K562 (cell line): ENCODE data around the gene DLL4. TPM values are rescaled to one million over a fixed set of nuclear protein-coding genes. Genes with fewer than 3 reads are reported as not detected.

ENCODE experiments used
- BACH1 ChIP-seq: fragments of 200-800 bp; sonication (Bioruptor generic); IDR thresholded peaks from 2 replicates; pipeline ENCODE4 v1.6.1; 2016; ENCODE audit warnings: missing genetic modification characterization, missing compliant biosample characterization
- BDP1 ChIP-seq: IDR thresholded peaks from 3 replicates; pipeline ENCODE4 v1.6.1; 2011; ENCODE audit not compliant: insufficient read length, insufficient read depth
- C11orf30 ChIP-seq: fragments of 450-650 bp; IDR thresholded peaks from 2 replicates; pipeline ENCODE4 v1.6.1; 2016; ENCODE audit warnings: low read depth, mild to moderate bottlenecking
- DIDO1 ChIP-seq: fragments of 450-650 bp; IDR thresholded peaks from 2 replicates; pipeline ENCODE4 v1.6.1; 2016; ENCODE audit warnings: low read depth, missing biosample characterization, missing genetic modification characterization
- FOXK1 ChIP-seq: sonication (generic); formaldehyde crosslinking; IDR thresholded peaks from 2 replicates; pipeline ENCODE4 v1.8.0; 2022; ENCODE audit warnings: missing genetic modification reagents, mild to moderate bottlenecking, borderline replicate concordance
- FOXP1 ChIP-seq: sonication (generic); formaldehyde crosslinking; IDR thresholded peaks from 2 replicates; pipeline ENCODE4 v1.8.0; 2022; ENCODE audit warnings: mild to moderate bottlenecking, missing genetic modification reagents
- MEIS2 ChIP-seq: fragments of 450-650 bp; IDR thresholded peaks from 2 replicates; pipeline ENCODE4 v1.6.1; 2014; ENCODE audit warnings: mild to moderate bottlenecking; ENCODE audit not compliant: partially characterized antibody
- PHB ChIP-seq: fragments of 250-450 bp; sonication (Bioruptor Pico); IDR thresholded peaks from 2 replicates; pipeline ENCODE4 v1.5.0; 2021
- POLR2B ChIP-seq: fragments of 450-650 bp; IDR thresholded peaks from 2 replicates; pipeline ENCODE4 v1.6.1; 2018; ENCODE audit warnings: low read depth; ENCODE audit not compliant: partially characterized antibody
- POLR3A ChIP-seq: IDR thresholded peaks from 2 replicates; pipeline ENCODE4 v1.6.1; 2011; ENCODE audit warnings: borderline replicate concordance, mild to moderate bottlenecking, moderate library complexity; ENCODE audit not compliant: insufficient read length, insufficient read depth; ENCODE audit errors: extremely low read depth
- RBM34 ChIP-seq: fragments of 200-400 bp; formaldehyde crosslinking; IDR thresholded peaks from 2 replicates; pipeline ENCODE4 v1.6.1; 2018; ENCODE audit warnings: low read length, borderline replicate concordance; ENCODE audit not compliant: insufficient read depth
- SMAD1 ChIP-seq: fragments of 150-350 bp; IDR thresholded peaks from 2 replicates; pipeline ENCODE4 v1.6.1; 2014; ENCODE audit warnings: low read length, low read depth; ENCODE audit not compliant: partially characterized antibody
- SMARCE1 ChIP-seq: fragments of 450-650 bp; IDR thresholded peaks from 2 replicates; pipeline ENCODE4 v1.7.1; 2016; ENCODE audit warnings: mild to moderate bottlenecking
- TOE1 ChIP-seq, 2 experiments: fragments of 450-650 bp in 1 of 2; sonication (generic) in 1 of 2; formaldehyde crosslinking in 1 of 2; IDR thresholded peaks; 2 replicates each; pipeline versions ENCODE4 v1.7.1 to v1.8.0; 2016 to 2022; ENCODE audit warnings: borderline replicate concordance in 2 of 2, mild to moderate bottlenecking in 2 of 2, antibody characterized with exemption in 1 of 2, inconsistent platforms in 1 of 2, low read depth in 1 of 2, missing genetic modification reagents in 1 of 2, moderate library complexity in 1 of 2
- ZBTB7A ChIP-seq: IDR thresholded peaks from 2 replicates; pipeline ENCODE4 v1.6.1; 2011; ENCODE audit warnings: low read depth, mild to moderate bottlenecking, low read length, moderate library complexity, borderline replicate concordance; ENCODE audit not compliant: control insufficient read depth
- ZNF133 ChIP-seq: fragments of 250-450 bp; sonication (Bioruptor Pico); IDR thresholded peaks from 2 replicates; pipeline ENCODE4 v1.4.0; 2020; ENCODE audit warnings: mild to moderate bottlenecking
- ZNF274 ChIP-seq: IDR thresholded peaks from 2 replicates; pipeline ENCODE4 v1.6.1; 2011; ENCODE audit warnings: low read depth, mild to moderate bottlenecking, low read length, moderate library complexity, borderline replicate concordance
- ZNF584 ChIP-seq: fragments of 200-800 bp; sonication (Bioruptor generic); IDR thresholded peaks from 2 replicates; pipeline ENCODE4 v1.6.1; 2016; ENCODE audit warnings: low read depth, mild to moderate bottlenecking, missing genetic modification characterization, missing compliant biosample characterization
- ZNF586 ChIP-seq: fragments of 450-650 bp; formaldehyde crosslinking; conservative IDR thresholded peaks from 2 replicates; pipeline ENCODE4 v1.4.0; 2020; ENCODE audit warnings: mild to moderate bottlenecking, moderate library complexity
- ZNF717 ChIP-seq: fragments of 250-450 bp; sonication (Bioruptor Pico); IDR thresholded peaks from 2 replicates; pipeline ENCODE4 v1.5.0; 2021
- polyA plus RNA-seq, 8 experiments: library from polyadenylated mRNA; depleted of rRNA in 4 of 8; stranded (reverse) in 5 of 8; unstranded in 3 of 8; fragments of >200 nt; fragmentation: Nextera tagmentation in 2 of 8; fragmentation: Illumina TruSeq in 1 of 8; extraction: Ambion mirVana in 2 of 8; extraction: Trizol in 1 of 8; gene quantifications; 2 replicates each; pipeline versions ENCODE4 v1.2.1 to v1.2.3, GENCODE V29; 2011 to 2014; ENCODE audit warnings: inconsistent platforms in 1 of 8, missing spikeins in 1 of 8
- total RNA-seq, 7 experiments: library from RNA; depleted of rRNA in 6 of 7; stranded (reverse); fragments of >200 nt in 6 of 7; fragmentation: Illumina TruSeq in 2 of 7; extraction: Trizol in 2 of 7; gene quantifications; 2 replicates each; pipeline versions ENCODE4 v1.2.1 to v1.2.3, GENCODE V29; 2011 to 2021; ENCODE audit warnings: low replicate concordance in 1 of 7
- TF ChIP-seq, protein P1 (sequence below): fragments of 450-650 bp; IDR thresholded peaks from 2 replicates; pipeline ENCODE4 v1.7.1; 2018; ENCODE audit warnings: mild to moderate bottlenecking, low read depth; ENCODE audit not compliant: partially characterized antibody
- TF ChIP-seq, protein P2 (sequence below), 2 experiments: IDR thresholded peaks; 2 replicates each; pipeline ENCODE4 v1.6.1; 2012; ENCODE audit warnings: improper control_type of control experiment in 2 of 2, low read depth in 2 of 2, low read length in 2 of 2, borderline replicate concordance in 1 of 2

The DLL4 gene
- total and polyA plus RNA-seq, 9 of the 15 experiments (the other 6 are each of a cell fraction or from before 2014, with no cell fraction given) = 0.04 to 1.1 (median 0.41) TPM; not detected in 1

DNA sequence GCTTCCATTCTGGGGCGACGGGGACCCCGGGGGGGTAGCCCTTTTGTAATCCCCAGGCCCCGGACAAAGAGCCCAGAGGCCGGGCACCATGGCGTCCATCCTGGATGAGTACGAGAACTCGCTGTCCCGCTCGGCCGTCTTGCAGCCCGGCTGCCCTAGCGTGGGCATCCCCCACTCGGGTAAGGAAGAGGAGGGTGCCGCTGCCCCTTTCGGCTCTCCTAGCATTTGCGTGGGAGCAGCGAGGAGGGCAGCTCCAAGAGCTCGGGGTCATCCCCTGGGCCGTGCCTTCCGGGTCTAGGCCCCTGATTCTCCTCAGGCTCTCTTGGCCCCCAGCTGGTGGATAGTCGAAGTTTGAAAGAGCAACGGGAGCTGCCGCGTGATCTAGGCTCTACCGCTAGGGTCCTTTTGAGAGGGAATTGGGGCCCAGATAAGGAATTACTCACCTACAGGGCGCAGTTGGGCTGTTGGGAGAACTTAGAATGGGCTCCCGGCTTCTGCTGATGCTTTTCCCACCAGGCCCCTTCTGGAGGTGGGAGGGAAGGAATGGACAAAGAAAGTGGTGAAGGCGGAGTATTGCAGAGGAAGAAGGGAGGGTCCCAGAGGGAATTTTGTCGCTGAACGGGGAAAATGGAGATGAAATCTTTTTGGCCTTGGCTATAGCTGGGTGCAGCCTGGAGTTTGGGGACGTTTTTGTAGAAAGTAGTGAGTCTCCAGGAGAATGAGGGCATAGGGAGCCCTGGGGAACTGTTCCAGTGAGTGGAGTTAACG, 34.3 kb upstream of the DLL4 start (continued):
- TF ChIP-seq, protein P1, sequence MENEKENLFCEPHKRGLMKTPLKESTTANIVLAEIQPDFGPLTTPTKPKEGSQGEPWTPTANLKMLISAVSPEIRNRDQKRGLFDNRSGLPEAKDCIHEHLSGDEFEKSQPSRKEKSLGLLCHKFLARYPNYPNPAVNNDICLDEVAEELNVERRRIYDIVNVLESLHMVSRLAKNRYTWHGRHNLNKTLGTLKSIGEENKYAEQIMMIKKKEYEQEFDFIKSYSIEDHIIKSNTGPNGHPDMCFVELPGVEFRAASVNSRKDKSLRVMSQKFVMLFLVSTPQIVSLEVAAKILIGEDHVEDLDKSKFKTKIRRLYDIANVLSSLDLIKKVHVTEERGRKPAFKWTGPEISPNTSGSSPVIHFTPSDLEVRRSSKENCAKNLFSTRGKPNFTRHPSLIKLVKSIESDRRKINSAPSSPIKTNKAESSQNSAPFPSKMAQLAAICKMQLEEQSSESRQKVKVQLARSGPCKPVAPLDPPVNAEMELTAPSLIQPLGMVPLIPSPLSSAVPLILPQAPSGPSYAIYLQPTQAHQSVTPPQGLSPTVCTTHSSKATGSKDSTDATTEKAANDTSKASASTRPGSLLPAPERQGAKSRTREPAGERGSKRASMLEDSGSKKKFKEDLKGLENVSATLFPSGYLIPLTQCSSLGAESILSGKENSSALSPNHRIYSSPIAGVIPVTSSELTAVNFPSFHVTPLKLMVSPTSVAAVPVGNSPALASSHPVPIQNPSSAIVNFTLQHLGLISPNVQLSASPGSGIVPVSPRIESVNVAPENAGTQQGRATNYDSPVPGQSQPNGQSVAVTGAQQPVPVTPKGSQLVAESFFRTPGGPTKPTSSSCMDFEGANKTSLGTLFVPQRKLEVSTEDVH = no peak
- no peak for TF ChIP-seq BDP1
- TF ChIP-seq DIDO1 (tag) = no peak
- no peak for TF ChIP-seq ZNF586 (CRISPR knock-in tag)
- no peak for TF ChIP-seq ZNF133 (CRISPR knock-in tag)
- no peak for TF ChIP-seq POLR2B
- no peak for TF ChIP-seq RBM34
- TF ChIP-seq SMAD1 = no peak
- TF ChIP-seq POLR3A = no peak
- peak; percentile 59; the same call in 1 of the 2 replicates for TF ChIP-seq ZBTB7A
- no peak for TF ChIP-seq ZNF274
- no peak for TF ChIP-seq BACH1
- TF ChIP-seq TOE1 (IDR thresholded peaks at IDR 0.05; ENCODE audit: borderline replicate concordance) = no peak
- no peak for TF ChIP-seq TOE1 (CRISPR knock-in tag; IDR thresholded peaks at IDR 0.05; ENCODE audit: borderline replicate concordance, low read depth)
- TF ChIP-seq C11orf30 = no peak
- TF ChIP-seq MEIS2 = no peak
- TF ChIP-seq, protein P2, sequence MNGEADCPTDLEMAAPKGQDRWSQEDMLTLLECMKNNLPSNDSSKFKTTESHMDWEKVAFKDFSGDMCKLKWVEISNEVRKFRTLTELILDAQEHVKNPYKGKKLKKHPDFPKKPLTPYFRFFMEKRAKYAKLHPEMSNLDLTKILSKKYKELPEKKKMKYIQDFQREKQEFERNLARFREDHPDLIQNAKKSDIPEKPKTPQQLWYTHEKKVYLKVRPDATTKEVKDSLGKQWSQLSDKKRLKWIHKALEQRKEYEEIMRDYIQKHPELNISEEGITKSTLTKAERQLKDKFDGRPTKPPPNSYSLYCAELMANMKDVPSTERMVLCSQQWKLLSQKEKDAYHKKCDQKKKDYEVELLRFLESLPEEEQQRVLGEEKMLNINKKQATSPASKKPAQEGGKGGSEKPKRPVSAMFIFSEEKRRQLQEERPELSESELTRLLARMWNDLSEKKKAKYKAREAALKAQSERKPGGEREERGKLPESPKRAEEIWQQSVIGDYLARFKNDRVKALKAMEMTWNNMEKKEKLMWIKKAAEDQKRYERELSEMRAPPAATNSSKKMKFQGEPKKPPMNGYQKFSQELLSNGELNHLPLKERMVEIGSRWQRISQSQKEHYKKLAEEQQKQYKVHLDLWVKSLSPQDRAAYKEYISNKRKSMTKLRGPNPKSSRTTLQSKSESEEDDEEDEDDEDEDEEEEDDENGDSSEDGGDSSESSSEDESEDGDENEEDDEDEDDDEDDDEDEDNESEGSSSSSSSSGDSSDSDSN (IDR thresholded peaks at IDR 0.05; ENCODE audit: borderline replicate concordance in 1 of 2, low read depth in 2 of 2, low read length in 2 of 2) = peak; percentile 41 to 85; a peak in 1 of 4 replicates
- 0 out of 2 replicates have a peak, but pooled peaks have one; percentile 56 for TF ChIP-seq FOXP1 (CRISPR knock-in tag)
- 0 out of 2 replicates have a peak, but pooled peaks have one; percentile 47 for TF ChIP-seq FOXK1
- TF ChIP-seq ZNF717 (CRISPR knock-in tag) = no peak
- TF ChIP-seq PHB = no peak
- peak; percentile 60 for TF ChIP-seq SMARCE1
- TF ChIP-seq ZNF584 (CRISPR knock-in tag) = no peak
